Activated CD4-positive, alpha-beta memory T cell treated with anti-CD3 and anti-CD28 coated beads for 36 hours (primary cell): ENCODE measurements around the gene BASP1. TPM values are rescaled to one million over a fixed set of nuclear protein-coding genes. Genes with fewer than 3 reads are reported as not detected.
"Not testable (repeated sequence)": the region's sequence is repeated elsewhere in the genome, so short reads cannot be mapped to it uniquely, and the experiment has no call there.

Experiments used
- CTCF ChIA-PET: fragments of 350-600 bp; sonication (Branson Sonifier 250); formaldehyde crosslinking; loops from one replicate; lab custom pipeline; 2021; ENCODE audit warnings: antibody characterized with exemption, inconsistent platforms; lab: Charles Lee
- POLR2A ChIA-PET: fragments of 350-600 bp; sonication (Branson Sonifier 250); formaldehyde crosslinking; loops from one replicate; lab custom pipeline; 2021; ENCODE audit warnings: antibody characterized with exemption; lab: Charles Lee
- DNase-seq: peaks from one replicate; pipeline ENCODE4 v3.0.0-alpha.2; 2020
- H3K27ac Mint-ChIP-seq: one replicate; pipeline ENCODE4 v1.8.0; 2021; ENCODE audit warnings: mixed read lengths
- H3K27me3 Mint-ChIP-seq: one replicate; pipeline ENCODE4 v1.8.0; 2021; ENCODE audit warnings: mixed read lengths
- H3K36me3 Mint-ChIP-seq: one replicate; pipeline ENCODE4 v1.8.0; 2021; ENCODE audit warnings: mixed read lengths
- H3K4me1 Mint-ChIP-seq: one replicate; pipeline ENCODE4 v1.8.0; 2021; ENCODE audit warnings: low read depth, mixed read lengths
- H3K4me3 Mint-ChIP-seq: one replicate; pipeline ENCODE4 v1.8.0; 2021; ENCODE audit warnings: mild to moderate bottlenecking, mixed read lengths
- H3K9me3 Mint-ChIP-seq: one replicate; pipeline ENCODE4 v1.8.0; 2021; ENCODE audit warnings: mixed read lengths
- intact Hi-C: fragments of 100-400 bp; cut with micrococcal nuclease; formaldehyde crosslinking; loops from one replicate; pipeline ENCODE4 v1.15.1; 2023
- total RNA-seq, 2 experiments: library from RNA; stranded (reverse); gene quantifications; one replicate each; pipeline ENCODE4 v1.2.3, GENCODE V29; 2021

The BASP1 gene
- total RNA-seq, 2 experiments from 2014 or later: 0.27 to 0.48 TPM

DNA sequence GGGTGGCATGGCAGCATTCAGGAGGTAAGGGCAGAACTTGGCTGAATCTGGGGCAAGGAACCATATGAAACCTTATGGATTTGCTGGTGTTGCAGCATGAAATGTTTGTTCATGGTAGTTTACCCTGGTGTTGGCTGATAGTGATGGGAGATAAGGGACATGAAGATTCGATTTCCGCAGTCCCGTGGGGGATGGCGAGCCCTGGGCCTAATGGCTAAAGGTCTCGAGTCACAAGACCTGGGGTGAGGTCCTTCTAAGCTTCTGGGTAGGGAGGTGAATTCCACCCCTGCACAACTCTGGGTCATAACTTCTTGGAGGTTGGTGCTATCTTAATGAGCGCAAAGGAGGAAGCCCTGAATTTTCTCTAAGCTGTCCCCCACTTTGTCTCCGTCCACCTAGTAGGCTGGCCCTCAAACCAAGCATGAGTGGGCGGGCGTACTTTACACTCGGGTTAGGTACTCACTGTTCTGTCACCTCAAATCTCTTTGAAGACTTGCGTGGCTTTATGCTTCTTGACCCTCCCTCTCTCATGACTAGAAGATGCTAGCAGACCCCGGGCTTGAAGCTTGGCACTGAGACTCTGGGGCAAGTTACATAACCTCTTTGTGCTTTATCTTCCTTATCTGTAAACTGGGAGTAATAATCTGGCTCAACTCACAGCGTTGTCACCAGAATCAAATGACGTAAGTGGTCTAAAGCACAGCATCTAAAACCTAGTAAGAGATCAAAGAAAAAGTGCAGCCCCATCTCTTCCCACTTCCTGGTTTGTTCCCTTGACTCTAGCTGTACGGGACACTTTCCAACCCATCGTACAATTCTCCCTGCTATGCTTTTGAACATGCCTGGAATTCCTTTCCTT lies 72.5 kb downstream of the BASP1 start:
- no peak overlapping the region for H3K27ac Mint-ChIP-seq
- no peak overlapping the region for H3K4me3 Mint-ChIP-seq
- H3K9me3 Mint-ChIP-seq: peaks cover 11% of the 10 kb centered on the region
- POLR2A ChIA-PET: no interaction called here
- intact Hi-C loops: no loop called here
- no peaks in the 10 kb centered on the region for H3K4me1 Mint-ChIP-seq
- no peaks in the 10 kb centered on the region for H3K36me3 Mint-ChIP-seq
- H3K27me3 Mint-ChIP-seq: no peaks in the 10 kb centered on the region
- CTCF ChIA-PET: no interaction called here
- DNase-seq: no peak

DNA sequence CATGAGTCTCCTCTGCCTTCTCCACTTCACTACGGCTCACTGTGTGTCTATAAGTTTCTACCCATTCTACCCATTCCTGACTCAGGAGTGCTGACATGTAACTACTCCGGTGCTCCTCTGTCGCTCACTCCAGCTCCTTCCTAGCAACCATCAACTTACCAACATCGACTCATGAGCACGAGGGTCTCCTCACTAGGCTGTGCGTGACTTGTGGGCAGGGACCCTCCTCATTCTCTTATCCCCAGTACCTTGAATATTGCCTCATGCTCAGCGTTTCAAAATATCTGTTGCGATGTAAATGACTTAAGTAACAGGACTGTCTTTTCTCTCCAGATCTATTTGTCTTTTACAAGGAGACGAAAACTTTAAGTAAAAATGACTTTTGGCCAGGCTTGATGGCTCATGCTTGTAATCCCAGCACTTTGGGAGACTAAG lies 73.1 kb downstream of the BASP1 start:
- ChIA-PET POLR2A (no interaction called here), CTCF (no interaction called here)
- no peak for DNase-seq
- intact Hi-C loops: no loop called here
- H3K4me1 Mint-ChIP-seq: no peaks in the 10 kb centered on the region
- H3K27me3 Mint-ChIP-seq: no peaks in the 10 kb centered on the region
- H3K27ac Mint-ChIP-seq: no peak overlapping the region
- H3K9me3 Mint-ChIP-seq: peaks cover 11% of the 10 kb centered on the region
- no peak overlapping the region for H3K4me3 Mint-ChIP-seq
- no peaks in the 10 kb centered on the region for H3K36me3 Mint-ChIP-seq

DNA sequence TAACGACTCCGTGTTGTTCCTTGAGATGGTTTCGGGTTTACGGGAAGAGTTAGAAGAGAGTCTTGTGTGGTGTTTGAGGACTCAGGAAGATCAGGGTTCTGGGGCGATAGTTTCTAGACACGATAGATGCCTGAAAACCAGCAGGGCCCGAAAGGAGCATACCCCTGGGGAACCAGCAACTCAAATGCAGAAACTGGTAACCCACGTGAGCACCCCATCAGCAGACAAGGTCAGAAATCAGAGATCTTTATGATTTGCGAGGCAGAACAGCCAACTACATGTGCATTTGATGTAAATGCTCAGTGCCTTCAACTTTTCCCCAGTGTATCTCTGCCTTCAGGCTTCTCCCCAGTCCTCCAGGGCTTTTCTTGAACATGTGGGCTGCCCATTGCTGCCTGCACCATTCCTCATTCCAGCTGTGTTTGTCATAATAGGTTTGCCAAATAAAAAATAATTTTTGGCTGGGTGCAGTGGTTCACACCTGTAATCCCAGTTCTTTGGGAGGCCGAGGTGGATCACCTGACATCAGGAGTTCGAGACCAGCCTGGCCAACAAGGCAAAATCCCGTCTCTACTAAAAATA lies 75.1 kb downstream of the BASP1 start:
- H3K9me3 Mint-ChIP-seq: peaks cover 11% of the 10 kb centered on the region
- H3K27me3 Mint-ChIP-seq: no peaks in the 10 kb centered on the region
- H3K27ac Mint-ChIP-seq: no peak overlapping the region
- POLR2A ChIA-PET: no interaction called here
- H3K4me1 Mint-ChIP-seq: no peaks in the 10 kb centered on the region
- H3K4me3 Mint-ChIP-seq: no peak overlapping the region
- CTCF ChIA-PET: no interaction called here
- H3K36me3 Mint-ChIP-seq: no peaks in the 10 kb centered on the region
- intact Hi-C loops: no loop called here
- no peak for DNase-seq

DNA sequence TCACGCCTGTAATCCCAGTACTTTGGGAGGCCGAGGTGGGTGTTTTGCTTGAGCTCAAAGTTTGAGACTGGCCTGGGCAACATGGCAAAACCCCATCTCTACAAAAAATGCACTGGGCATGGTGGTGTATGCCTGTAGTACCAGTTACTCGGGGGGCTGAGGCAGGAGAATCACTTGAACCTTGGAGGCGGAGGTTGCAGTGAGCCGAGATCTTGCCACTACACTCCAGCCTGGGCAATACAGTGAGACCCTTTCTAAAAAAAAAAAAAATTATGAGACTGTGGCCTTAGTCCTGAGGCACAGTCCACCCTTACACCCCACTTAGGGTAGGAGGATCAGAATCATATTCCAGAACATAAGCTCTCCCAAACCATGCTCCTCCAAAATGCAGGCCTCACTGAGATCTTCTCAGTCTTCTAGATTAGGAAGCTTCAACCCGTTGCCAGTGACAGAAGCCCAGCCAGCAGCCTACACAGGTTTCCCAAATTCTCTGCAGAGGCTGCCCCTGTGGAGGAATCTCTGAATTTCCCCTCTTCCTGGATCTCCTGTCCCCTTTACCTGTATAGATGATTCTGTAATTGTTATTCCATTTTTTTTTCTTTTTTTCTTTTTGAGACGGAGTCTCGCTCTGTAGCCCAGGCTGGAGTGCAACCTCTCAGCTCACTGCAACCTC lies 77.3 kb downstream of the BASP1 start:
- no peaks in the 10 kb centered on the region for H3K36me3 Mint-ChIP-seq
- H3K27me3 Mint-ChIP-seq: no peaks in the 10 kb centered on the region
- ChIA-PET POLR2A (no interaction called here), CTCF (interaction anchor here (0.6 kb wide), 1 partner anchor 763 kb away, joined by 3 read pairs; no protein-coding TSS in a partner anchor)
- no peak overlapping the region for H3K4me3 Mint-ChIP-seq
- intact Hi-C loops: no loop called here
- DNase-seq: no peak
- H3K4me1 Mint-ChIP-seq: no peaks in the 10 kb centered on the region
- no peaks in the 10 kb centered on the region for H3K9me3 Mint-ChIP-seq
- H3K27ac Mint-ChIP-seq: no peak overlapping the region

GRCh38 chr5:17295671-17296070 lies 78.2 kb downstream of the BASP1 start:
- intact Hi-C loops: no loop called here
- H3K4me3 Mint-ChIP-seq: no peak overlapping the region
- H3K4me1 Mint-ChIP-seq: no peaks in the 10 kb centered on the region
- H3K9me3 Mint-ChIP-seq: no peaks in the 10 kb centered on the region
- no peak overlapping the region for H3K27ac Mint-ChIP-seq
- ChIA-PET POLR2A (no interaction called here), CTCF (no interaction called here)
- H3K27me3 Mint-ChIP-seq: no peaks in the 10 kb centered on the region
- DNase-seq: no peak
- H3K36me3 Mint-ChIP-seq: no peaks in the 10 kb centered on the region

DNA sequence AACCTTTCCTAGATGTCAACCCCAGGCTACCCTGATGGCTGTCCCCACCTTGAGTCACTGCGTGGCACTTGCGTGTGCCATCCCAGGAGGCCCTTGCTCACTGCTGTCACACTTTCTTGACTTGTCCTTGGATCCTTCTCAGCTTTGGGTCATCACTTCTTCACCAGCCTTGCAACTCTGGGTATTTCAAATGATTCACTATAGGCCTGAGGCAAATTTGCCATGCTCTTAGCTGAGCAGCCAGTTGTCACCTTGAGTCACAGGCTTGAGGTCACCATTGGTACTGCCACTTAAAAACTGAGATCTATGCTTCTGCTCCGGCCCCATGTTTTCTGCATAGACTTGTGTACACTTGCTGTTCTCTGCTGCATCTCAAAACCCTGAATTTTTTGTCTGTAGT lies 84.7 kb downstream of the BASP1 start:
- H3K4me1 Mint-ChIP-seq: no peaks in the 10 kb centered on the region
- ChIA-PET POLR2A (no interaction called here), CTCF (no interaction called here)
- no peak for DNase-seq
- H3K27ac Mint-ChIP-seq: no peak overlapping the region
- intact Hi-C loops: no loop called here
- H3K4me3 Mint-ChIP-seq: no peak overlapping the region
- H3K36me3 Mint-ChIP-seq: no peaks in the 10 kb centered on the region
- H3K27me3 Mint-ChIP-seq: no peaks in the 10 kb centered on the region
- H3K9me3 Mint-ChIP-seq: peaks cover 3% of the 10 kb centered on the region

DNA sequence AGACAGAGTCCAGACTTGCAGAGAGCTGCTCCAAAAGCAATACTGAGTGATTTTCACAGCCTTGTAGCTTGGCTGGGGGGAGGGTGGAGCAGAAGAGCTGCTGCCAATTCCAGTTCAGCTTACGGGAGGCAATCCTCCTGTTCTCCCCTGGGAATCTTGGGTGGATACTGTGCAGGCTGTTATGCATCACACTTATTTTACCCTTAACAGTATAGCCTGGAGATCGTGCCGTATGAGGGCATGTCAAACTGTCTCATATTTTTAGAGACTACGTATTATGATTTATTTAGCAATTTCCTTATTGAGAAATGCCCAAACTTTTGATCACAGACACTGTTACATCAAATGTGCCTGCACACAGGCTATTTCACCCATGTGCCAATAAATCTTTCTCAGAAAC lies 85.2 kb downstream of the BASP1 start:
- intact Hi-C loops: no loop called here
- no peaks in the 10 kb centered on the region for H3K27me3 Mint-ChIP-seq
- DNase-seq: no peak
- H3K9me3 Mint-ChIP-seq: peaks cover 3% of the 10 kb centered on the region
- no peak overlapping the region for H3K27ac Mint-ChIP-seq
- ChIA-PET POLR2A (no interaction called here), CTCF (no interaction called here)
- no peaks in the 10 kb centered on the region for H3K36me3 Mint-ChIP-seq
- H3K4me3 Mint-ChIP-seq: no peak overlapping the region
- no peaks in the 10 kb centered on the region for H3K4me1 Mint-ChIP-seq

GRCh38 chr5:17304282-17304681 lies 86.9 kb downstream of the BASP1 start:
- Mint-ChIP-seq H3K4me1 (no peaks in the 10 kb centered on the region), H3K36me3 (no peaks in the 10 kb centered on the region), H3K9me3 (peaks cover 3% of the 10 kb centered on the region), H3K27me3 (no peaks in the 10 kb centered on the region), H3K4me3 (no peak overlapping the region), H3K27ac (no peak overlapping the region)
- CTCF ChIA-PET: no interaction called here
- DNase-seq: no peak
- intact Hi-C loops: no loop called here
- POLR2A ChIA-PET: no interaction called here

- no peaks in the 10 kb centered on the region for H3K4me1 Mint-ChIP-seq
- POLR2A ChIA-PET: no interaction called here
- H3K9me3 Mint-ChIP-seq: peaks cover 5% of the 10 kb centered on the region
- H3K36me3 Mint-ChIP-seq: no peaks in the 10 kb centered on the region
- no peaks in the 10 kb centered on the region for H3K27me3 Mint-ChIP-seq
- no peak for DNase-seq
- CTCF ChIA-PET: no interaction called here
- intact Hi-C loops: no loop called here
- no peak overlapping the region for H3K4me3 Mint-ChIP-seq
- no peak overlapping the region for H3K27ac Mint-ChIP-seq
Observed at GRCh38 chr5:17305017-17305416, 87.6 kb downstream of the BASP1 start.

DNA sequence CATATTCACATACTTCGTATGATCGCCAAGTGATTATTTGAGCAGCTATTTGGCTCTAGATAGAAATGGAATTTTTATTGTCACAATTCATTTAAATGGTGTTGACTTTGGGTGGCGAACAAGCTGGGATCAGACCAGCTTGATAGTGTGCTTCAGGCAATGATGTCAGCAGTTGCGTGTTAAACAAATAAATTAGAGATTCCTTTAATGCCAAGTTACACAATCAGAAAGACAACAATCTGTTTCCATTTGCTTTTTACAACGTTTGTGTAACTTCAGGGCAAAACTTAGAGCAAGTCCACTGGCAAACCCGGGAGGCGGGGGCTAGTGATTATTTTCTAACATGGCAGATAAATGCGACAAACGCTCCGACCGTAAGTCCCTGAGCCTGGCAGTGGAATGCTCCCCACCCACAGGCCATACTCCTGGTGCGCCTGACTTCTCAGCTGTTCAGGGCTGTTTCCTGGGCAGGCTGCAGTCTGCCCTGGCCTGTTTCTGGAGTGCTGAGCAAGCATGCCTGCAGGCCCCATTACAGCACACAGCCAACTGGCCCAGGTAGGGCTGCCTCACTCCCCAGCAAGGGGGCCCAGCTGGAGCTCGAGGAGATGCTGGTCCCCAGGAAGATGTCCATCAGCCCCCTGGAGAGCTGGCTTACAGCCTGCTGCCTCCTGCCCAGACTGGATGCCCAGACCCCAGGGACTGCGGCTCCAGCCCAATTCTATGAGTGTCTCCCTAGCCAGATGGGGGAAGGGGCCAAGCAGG lies 88.7 kb downstream of the BASP1 start:
- Mint-ChIP-seq H3K9me3 (peaks cover 7% of the 10 kb centered on the region), H3K36me3 (no peaks in the 10 kb centered on the region), H3K4me1 (no peaks in the 10 kb centered on the region), H3K27me3 (no peaks in the 10 kb centered on the region), H3K27ac (no peak overlapping the region), H3K4me3 (no peak overlapping the region)
- CTCF ChIA-PET: no interaction called here
- POLR2A ChIA-PET: no interaction called here
- no peak for DNase-seq
- intact Hi-C loops: no loop called here

GRCh38 chr5:17306726-17307091 lies 89.3 kb downstream of the BASP1 start:
- no peaks in the 10 kb centered on the region for H3K36me3 Mint-ChIP-seq
- H3K27me3 Mint-ChIP-seq: no peaks in the 10 kb centered on the region
- intact Hi-C loops: no loop called here
- DNase-seq: no peak
- CTCF ChIA-PET: no interaction called here
- POLR2A ChIA-PET: no interaction called here
- peaks cover 7% of the 10 kb centered on the region for H3K9me3 Mint-ChIP-seq
- H3K4me1 Mint-ChIP-seq: no peaks in the 10 kb centered on the region
- no peak overlapping the region for H3K27ac Mint-ChIP-seq
- no peak overlapping the region for H3K4me3 Mint-ChIP-seq

DNA sequence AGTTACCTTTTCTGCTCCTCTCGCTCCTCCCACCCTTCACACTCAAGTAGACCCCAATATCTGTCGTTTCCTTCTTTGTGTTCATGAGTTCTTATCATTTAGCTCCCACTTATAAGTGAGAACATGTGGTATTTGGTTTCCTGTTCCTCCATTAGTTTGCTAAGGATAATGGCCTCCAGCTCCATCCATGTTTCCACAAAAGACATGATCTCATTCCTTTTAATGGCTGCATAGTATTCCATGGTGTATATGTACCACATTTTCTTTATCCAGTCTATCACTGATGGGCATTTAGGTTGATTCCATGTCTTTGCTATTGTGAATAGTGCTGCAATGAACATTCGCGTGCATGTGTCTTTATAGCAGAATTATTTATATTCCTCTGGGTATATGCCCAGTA lies 90.0 kb downstream of the BASP1 start:
- H3K4me1 Mint-ChIP-seq, POLR2A ChIA-PET, H3K27ac Mint-ChIP-seq, H3K9me3 Mint-ChIP-seq, H3K36me3 Mint-ChIP-seq, DNase-seq, H3K27me3 Mint-ChIP-seq, CTCF ChIA-PET, intact Hi-C loops, H3K4me3 Mint-ChIP-seq: not testable (repeated sequence)
